Measurements from ENCODE around the gene PSMA6.

- TF ChIP-seq POLR2A (IDR thresholded peaks at IDR 0.05) (no peak), CTCF (IDR thresholded peaks at IDR 0.05) (no peak)
These were observed 70.3 kb downstream of the PSMA6 start for GRCh38 chr14:35362450-35362849.
